Fibroblast of skin of scalp (primary cell): ENCODE data around the gene PPP1R7.
"Not testable (repeated sequence)": the region's sequence is repeated elsewhere in the genome, so short reads cannot be mapped to it uniquely, and the experiment has no call there.

ENCODE experiments used
- DNase-seq: peaks from one replicate; pipeline ENCODE4 v3.0.0-alpha.2; 2013

Gene PPP1R7

DNA sequence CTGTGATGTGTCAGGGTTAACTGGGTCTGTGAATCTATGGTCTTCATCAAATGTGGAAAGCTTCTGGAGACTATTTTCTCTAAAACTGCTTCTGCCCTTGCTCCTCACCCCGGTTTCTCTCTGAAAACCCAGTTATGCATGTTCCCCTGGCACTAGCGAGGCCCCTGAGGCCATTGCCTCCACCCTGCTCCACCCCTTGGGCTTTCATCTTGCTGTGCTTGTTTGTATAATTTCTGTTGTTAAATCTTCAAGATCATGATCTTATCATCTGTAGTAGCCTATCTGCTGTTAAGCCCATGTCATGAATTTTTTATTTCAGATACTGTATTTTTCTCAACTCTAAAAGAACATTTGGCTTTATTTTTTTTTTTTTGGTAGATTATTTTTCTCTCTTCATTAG, 23.3 kb downstream of the PPP1R7 start:
- DNase-seq, result no peak

- no peak for DNase-seq
Observed at GRCh38 chr2:241177526-241178334, 27.5 kb downstream of the PPP1R7 start.

GRCh38 chr2:241178961-241179360, 28.7 kb downstream of the PPP1R7 start:
- no peak for DNase-seq

GRCh38 chr2:241179899-241180298, 29.6 kb downstream of the PPP1R7 start:
- DNase-seq, result no peak

GRCh38 chr2:241180495-241180894, 30.2 kb downstream of the PPP1R7 start:
- no peak for DNase-seq

- DNase-seq, result no peak
Observed at GRCh38 chr2:241182126-241182525, 31.9 kb downstream of the PPP1R7 start.

DNA sequence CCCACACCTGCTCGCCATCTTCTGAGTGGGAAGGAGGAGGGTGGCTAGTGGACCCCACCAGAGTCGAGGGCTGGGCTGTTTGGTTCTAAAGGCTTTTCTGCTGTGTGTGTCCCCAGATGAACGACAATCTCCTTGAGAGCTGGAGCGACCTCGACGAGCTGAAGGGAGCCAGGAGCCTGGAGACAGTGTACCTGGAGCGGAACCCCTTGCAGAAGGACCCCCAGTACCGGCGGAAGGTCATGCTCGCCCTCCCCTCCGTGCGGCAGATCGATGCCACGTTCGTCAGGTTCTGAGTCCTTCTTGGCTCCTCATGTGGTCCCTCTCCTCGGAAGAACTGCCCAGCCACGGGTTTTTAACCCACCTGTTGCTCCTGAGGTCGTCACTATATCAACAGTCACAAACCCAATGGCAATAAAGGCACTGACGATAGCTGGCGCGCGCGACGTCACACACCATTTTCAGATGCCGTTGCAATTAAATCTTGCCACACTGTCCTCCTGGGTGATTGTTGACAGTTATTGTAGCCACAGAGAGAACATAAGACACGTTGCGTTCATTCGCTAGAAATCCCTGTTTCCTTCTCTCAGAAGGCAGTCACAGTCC, 32.4 kb downstream of the PPP1R7 start:
- no peak for DNase-seq

DNA sequence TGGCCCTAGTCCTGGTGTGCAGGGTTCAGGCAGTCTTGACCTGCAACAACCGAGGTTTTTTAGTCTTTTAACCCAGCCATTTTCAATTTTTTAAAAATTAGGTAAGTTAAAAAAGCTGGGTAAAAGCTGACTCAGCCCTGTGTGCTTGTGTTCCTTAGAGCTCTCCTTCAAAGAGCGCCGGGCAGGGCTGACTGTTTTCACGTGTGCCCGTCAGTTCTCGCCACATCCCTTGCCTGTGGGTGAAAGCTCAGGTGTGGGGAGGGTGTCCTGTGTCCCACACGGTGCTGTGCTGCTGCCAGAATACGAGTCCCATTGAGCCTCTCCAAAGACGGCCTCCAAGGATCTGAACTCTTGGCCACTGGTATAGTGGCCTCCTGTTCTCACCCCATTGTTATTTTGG, 33.0 kb downstream of the PPP1R7 start:
- DNase-seq, result no peak

GRCh38 chr2:241184901-241185300, 34.6 kb downstream of the PPP1R7 start:
- no peak for DNase-seq

DNA sequence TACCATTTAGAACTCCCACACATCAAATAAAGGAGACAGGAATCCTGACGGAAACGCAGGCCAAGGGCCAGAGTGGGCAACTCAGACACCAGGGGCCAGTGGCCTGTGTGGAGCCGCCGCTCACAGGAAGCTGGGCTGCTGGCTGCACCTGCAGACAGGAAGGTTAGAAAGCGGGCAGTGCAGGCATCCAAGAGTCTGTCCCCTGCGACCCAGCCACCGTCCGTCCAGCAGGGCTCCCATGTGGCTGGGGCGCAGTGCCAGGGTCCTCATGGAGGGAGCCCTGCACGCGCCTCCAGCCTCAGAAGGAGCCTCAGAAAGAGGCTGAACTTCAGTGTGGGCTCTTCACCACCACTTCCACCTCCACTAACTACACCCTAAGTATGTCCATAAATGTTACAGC, 35.7 kb downstream of the PPP1R7 start:
- no peak for DNase-seq

DNA sequence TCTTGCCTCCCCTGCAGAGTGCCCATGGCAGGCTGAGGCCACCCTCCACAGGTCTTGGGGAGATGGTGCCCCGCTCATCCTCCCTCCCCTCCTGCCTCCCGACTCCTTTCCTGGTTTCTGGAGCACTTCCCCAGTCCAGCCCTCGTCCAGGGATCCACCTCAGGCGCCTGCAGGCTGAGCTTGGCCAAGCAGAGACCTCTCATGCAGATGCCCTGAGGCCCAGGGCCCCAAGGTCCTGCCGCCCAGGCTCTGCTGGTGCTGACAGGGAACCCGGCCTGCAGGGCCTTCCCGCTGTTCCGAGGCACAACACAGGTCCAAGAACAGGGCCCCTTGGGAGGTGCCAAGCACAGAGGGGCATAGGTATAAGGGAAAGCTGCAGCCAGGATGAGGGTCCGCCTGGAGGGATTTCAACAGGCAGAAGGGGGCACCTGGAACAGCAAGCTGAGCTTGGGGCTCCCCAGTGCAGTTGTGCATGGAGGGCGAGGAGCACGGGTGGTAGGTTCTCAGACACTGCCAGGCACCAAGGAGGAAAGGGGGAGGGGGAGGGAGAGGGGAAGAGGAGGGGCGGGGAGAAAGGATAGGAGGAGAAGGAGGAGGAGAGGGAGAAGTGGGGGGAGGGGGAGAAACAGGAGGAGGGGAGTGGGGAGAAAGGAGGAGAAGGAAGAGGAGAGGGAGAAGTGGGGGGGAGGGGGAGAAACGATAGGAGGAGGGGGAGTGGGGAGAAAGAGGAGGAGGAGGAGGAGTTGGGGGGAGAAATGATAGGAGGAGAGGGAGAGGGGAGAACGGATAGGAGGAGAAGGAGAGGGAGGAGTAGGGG, 37.0 kb downstream of the PPP1R7 start:
- DNase-seq, result no peak

- no peak for DNase-seq
Observed at GRCh38 chr2:241187918-241188234, 37.6 kb downstream of the PPP1R7 start.

- no peak for DNase-seq
Observed at GRCh38 chr2:241188361-241189092, 38.3 kb downstream of the PPP1R7 start, which contains the start of gene ANO7. Gene ANO7 (plus strand): TSS chr2:241188677. CDS start chr2:241190064, 1,387 bp downstream.

DNA sequence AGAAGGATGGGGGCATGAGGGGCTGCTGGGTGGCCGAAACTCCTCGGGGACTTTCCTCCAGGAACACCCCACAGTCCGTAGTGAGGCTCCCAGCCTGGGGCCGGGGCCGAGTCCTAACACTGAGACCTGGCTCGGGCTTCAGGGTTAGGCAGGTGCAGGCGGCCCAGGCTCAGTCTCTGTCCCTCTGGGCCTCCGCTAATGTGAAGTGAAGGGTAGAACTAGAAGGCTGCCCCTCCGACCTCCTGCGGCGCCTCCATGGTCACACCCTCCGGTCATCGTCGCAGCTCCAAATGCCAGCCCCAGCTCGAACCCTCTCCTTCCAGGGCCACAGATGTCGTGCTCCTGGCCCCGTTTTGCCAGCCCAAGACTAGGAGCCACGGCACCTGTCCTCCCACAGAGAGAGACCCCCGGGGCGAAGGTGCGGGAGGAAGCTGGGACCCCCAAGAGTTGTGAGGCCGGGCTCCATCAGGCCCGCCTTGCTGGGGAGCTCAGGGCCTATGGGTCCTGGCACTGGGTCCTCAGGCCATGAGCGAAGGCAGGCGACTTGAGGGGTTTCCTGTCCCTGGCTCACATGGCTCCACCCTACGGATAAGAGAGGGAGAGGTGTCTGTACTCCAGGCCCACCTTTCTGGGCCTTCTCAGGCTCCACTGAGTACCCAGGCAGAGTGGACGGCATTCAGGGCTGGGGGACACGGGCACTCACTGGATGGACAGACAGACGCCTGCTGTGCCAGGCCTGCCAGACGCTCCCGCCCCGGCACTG, 39.0 kb downstream of the PPP1R7 start:
- DNase-seq, result no peak

GRCh38 chr2:241189856-241190201, 39.6 kb downstream of the PPP1R7 start:
- DNase-seq, result no peak

DNA sequence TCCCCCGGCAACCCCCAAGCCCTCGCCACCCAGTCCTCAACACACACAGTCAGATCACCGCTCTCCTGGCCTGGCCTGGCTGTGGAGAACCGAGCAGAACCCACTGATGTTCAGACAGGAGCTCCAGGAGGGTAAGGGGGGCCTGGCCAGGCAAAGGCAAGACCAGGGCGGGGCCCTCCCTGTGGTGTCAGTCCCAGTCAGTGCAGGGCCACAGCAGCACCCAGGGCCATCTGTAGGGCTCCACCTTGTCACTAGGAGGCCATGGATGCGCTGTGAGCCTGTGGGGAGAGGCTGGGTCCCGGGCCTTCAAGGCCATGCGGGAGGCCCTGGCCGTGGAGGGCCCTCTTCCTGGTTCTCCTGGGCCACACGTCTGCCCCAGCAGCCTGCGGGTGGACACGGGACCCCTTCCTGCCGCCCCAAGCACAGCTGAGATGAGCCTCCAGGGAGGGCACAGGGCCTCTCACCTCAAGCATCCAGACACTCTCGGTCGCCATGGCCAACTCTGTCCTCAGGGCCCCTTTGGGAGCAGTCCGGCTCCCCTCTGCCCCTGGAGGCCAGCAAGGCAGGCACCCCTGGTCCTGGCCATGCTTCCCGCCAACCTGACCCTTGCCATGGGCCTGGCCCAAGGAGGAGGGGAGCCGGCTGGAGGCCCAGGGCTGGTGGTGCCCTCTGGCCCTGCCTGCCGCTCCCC, 40.2 kb downstream of the PPP1R7 start:
- DNase-seq, result no peak

DNA sequence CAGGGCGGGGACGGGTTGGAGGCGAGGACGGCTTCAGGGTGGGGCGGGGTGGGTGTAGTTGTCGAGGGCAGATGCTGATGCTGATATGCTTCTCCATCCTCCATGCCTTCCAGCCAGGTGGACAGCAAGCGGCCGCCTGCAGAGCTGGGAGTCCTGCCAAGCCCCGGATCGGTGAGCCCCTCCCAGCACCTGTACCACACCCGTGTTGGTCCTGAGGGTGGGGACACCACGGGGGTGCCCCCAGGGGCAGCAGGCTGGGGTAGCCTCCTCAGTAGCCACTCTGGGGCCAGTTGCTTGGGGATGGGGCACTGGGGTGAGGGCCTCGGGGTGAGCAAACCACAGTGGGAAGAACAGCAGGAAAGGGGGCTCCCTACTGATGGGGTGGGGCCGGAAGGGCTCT, 40.8 kb downstream of the PPP1R7 start:
- DNase-seq, result no peak

- DNase-seq, result no peak
Observed at GRCh38 chr2:241193271-241193670, 43.0 kb downstream of the PPP1R7 start.

DNA sequence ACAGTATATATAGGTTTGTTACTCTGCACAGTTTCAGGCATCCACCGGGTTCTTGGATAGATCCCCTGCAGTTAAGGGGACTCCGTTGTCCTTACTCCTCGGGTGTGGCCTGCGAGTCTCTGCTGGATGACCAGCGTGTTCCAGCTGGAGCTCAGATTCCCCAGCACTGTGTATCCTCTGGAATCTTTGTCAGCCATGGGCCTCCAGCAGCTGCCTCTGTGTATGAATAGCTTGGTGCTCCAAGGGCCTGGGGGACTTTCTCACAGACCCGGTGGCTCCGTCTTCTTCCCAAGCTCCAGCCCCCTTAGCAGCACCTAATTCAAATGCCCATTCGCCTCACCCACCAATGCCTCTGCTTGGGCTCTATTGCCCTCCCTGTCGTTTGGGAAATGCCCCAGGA, 44.5 kb downstream of the PPP1R7 start:
- DNase-seq, result no peak

DNA sequence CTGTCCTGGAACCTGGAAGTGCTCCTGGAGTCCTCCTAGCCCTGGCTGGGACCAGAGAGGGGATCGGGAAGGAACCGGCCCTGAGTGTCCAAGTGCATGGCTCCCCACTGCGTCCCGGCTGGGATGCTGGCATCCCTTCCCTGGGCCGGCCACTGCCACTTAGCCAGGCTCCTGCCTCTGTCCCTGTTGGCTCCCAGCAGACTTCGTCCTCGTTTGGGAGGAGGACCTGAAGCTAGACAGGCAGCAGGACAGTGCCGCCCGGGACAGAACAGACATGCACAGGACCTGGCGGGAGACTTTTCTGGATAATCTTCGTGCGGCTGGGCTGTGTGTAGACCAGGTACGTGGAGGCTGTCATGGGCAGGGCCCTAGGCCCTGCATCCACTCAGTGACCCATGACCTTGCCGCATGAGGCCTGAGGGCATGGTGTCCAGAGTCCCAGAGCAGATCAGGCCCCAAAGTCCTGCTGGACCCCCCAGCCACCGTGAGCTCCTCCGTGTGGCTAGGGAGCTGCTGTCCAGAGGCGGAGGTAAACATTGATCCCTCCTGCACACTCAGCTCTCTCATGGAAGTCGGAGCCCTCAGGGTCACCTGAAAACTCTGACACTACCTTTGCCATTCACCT, 45.4 kb downstream of the PPP1R7 start:
- no peak for DNase-seq

- DNase-seq, result not testable (repeated sequence)
Observed at GRCh38 chr2:241197246-241197645, 47.0 kb downstream of the PPP1R7 start.
